ENCODE data around the gene DISC1.

Gene DISC1

GRCh38 chr1:231918239-231919015 is 291.8 kb downstream of the DISC1 start:
- no peak for DNase-seq

- DNase-seq: no peak
These were observed 292.8 kb downstream of the DISC1 start for GRCh38 chr1:231919239-231919885.

- no peak for DNase-seq
These were observed 293.3 kb downstream of the DISC1 start for GRCh38 chr1:231919886-231920285.

GRCh38 chr1:231921646-231922345 is 295.2 kb downstream of the DISC1 start:
- no peak for DNase-seq

- DNase-seq: no peak
These were observed 297.0 kb downstream of the DISC1 start for GRCh38 chr1:231923491-231924041.

- DNase-seq: peak; percentile 53
These were observed 297.6 kb downstream of the DISC1 start for GRCh38 chr1:231924180-231924579.

GRCh38 chr1:231925864-231926263 is 299.3 kb downstream of the DISC1 start:
- DNase-seq: no peak

- no peak for DNase-seq
These were observed 299.8 kb downstream of the DISC1 start for GRCh38 chr1:231926340-231926739.

GRCh38 chr1:231926933-231927332 is 300.3 kb downstream of the DISC1 start:
- DNase-seq: no peak

GRCh38 chr1:231927431-231927830 is 300.8 kb downstream of the DISC1 start:
- peak; percentile 55 for DNase-seq

- DNase-seq: no peak
These were observed 302.7 kb downstream of the DISC1 start for GRCh38 chr1:231929311-231929710.

- no peak for DNase-seq
These were observed 303.8 kb downstream of the DISC1 start for GRCh38 chr1:231930257-231930947.

- DNase-seq: no peak
These were observed 304.6 kb downstream of the DISC1 start for GRCh38 chr1:231931146-231931545.

GRCh38 chr1:231931846-231932454 is 305.4 kb downstream of the DISC1 start:
- DNase-seq: no peak

GRCh38 chr1:231933711-231934626 is 307.4 kb downstream of the DISC1 start:
- no peak for DNase-seq

- peak; percentile 67 for DNase-seq
These were observed 308.2 kb downstream of the DISC1 start for GRCh38 chr1:231934797-231935196.

GRCh38 chr1:231935856-231936255 is 309.3 kb downstream of the DISC1 start:
- no peak for DNase-seq

GRCh38 chr1:231936983-231937775 is 310.6 kb downstream of the DISC1 start:
- peak; percentile 35 for DNase-seq

GRCh38 chr1:231938211-231938610 is 311.6 kb downstream of the DISC1 start:
- DNase-seq: no peak

GRCh38 chr1:231938711-231939110 is 312.1 kb downstream of the DISC1 start:
- no peak for DNase-seq

Data from NCI-H2029 treated with DMSO at 0.1 percent for 48 hours (cell line).